GM06990 (cell line): ENCODE data around the gene CACNA1D.

Experiments used
- DNase-seq: peaks from one replicate; pipeline ENCODE4 v3.0.0-alpha.2; 2011; ENCODE audit not compliant: insufficient read length; ENCODE audit errors: extremely low read depth
- H3K27me3 ChIP-seq: replicated peaks from 2 replicates; pipeline ENCODE4 v1.6.0; 2011; ENCODE audit warnings: low read length; ENCODE audit not compliant: control insufficient read depth, insufficient read depth
- H3K36me3 ChIP-seq: 2 replicates; pipeline ENCODE4 v1.5.1; 2011; ENCODE audit warnings: low read length; ENCODE audit not compliant: control insufficient read depth, insufficient read depth
- H3K4me3 ChIP-seq: replicated peaks from 2 replicates; pipeline ENCODE4 v1.5.1; 2011; ENCODE audit warnings: low read depth, mild to moderate bottlenecking, control low read depth, low read length
- TF ChIP-seq, protein P1 (sequence below): IDR thresholded peaks from 2 replicates; pipeline ENCODE4 v1.5.1; 2011; ENCODE audit warnings: low read length, control low read depth, mild to moderate bottlenecking, inconsistent platforms; ENCODE audit not compliant: insufficient read depth, poor library complexity, severe bottlenecking

CACNA1D gene

DNA sequence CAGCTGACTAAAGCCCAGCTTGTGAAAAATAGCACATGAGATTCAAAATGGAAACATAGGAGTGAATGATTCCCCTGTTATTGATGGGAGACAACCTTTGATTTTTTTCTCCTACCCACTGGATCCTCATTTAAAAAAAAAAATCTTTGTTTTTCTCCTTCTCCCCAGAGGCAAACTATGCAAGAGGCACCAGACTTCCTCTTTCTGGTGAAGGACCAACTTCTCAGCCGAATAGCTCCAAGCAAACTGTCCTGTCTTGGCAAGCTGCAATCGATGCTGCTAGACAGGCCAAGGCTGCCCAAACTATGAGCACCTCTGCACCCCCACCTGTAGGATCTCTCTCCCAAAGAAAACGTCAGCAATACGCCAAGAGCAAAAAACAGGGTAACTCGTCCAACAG is 2.6 kb downstream of the CACNA1D start:
- Histone ChIP-seq H3K27me3 (peaks cover 5% of the 10 kb centered on the region), H3K36me3 (no peaks in the 10 kb centered on the region), H3K4me3 (no peak overlapping the region)
- TF ChIP-seq, protein P1, sequence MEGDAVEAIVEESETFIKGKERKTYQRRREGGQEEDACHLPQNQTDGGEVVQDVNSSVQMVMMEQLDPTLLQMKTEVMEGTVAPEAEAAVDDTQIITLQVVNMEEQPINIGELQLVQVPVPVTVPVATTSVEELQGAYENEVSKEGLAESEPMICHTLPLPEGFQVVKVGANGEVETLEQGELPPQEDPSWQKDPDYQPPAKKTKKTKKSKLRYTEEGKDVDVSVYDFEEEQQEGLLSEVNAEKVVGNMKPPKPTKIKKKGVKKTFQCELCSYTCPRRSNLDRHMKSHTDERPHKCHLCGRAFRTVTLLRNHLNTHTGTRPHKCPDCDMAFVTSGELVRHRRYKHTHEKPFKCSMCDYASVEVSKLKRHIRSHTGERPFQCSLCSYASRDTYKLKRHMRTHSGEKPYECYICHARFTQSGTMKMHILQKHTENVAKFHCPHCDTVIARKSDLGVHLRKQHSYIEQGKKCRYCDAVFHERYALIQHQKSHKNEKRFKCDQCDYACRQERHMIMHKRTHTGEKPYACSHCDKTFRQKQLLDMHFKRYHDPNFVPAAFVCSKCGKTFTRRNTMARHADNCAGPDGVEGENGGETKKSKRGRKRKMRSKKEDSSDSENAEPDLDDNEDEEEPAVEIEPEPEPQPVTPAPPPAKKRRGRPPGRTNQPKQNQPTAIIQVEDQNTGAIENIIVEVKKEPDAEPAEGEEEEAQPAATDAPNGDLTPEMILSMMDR = no peak
- DNase-seq = no peak

DNA sequence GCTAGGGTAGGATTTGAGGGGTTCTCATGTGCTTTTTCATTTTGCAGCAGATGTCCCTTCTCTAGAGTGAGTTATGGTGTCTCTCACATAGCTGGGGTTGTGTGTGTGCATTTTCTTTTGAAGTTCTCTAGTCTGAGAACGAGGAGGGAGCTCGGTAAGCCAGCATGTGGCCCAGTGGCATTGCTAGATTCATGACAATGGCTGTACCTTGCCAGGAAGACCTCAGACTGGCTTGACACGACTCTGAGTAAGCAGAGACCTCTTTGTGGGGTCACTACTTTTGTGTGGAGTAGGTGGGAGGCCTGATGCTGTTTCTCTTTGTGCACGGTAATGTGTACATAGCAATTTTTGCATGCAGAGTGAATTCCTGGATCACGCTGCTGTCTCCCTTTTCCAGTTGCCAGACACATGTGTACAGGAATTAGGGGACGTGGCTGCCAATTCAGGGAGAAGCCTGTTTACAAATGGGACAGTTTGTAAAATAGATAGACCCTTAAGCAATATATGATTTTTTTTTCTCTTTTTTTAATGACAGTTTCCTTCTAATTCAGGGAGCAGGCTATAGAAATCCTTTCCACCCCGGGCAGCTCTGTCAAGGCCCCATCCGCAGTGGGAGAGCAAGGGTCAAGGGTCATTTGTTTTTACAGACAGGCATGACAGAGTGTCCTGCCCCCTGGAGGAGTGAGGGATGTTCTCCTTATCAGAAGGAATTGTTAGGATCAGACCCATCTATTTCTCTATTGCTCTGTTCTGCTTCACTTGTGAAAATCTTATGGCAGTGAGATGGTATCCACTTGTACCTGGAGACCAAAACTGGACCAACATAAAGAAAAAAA is 4.6 kb downstream of the CACNA1D start:
- H3K4me3 ChIP-seq = no peak overlapping the region
- H3K27me3 ChIP-seq = peaks cover 5% of the 10 kb centered on the region

DNA sequence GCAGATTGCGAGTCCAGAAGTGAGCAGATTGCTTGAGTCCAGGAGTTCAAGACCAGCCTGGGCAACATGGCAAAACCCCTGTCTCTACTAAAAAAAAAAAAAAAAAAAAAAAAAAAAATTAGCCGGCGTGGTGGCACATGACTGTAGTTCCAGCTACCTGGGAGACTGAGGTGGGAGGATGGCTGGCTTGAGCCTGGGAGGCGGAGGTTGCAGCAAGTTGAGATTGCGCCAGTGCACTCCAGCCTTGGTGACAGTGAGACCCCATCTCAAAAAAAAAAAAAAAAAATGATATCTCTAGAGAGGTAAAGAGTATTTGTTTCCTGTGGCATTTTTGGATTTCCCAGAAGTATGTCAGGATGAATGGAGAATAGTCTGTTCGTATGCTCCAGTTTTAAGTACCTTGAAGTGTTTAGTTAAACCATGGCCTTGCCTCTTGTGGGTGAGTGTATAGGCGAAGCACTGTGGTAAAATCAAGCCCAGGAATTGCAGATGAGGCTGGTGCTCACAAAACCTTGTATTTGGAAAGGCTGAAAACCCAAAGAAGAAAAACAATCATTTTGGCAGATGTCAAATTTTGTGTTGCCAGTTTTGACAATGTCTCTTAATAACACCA is 5.9 kb downstream of the CACNA1D start:
- TF ChIP-seq, protein P1 = no peak
- H3K27me3 ChIP-seq = peaks cover 5% of the 10 kb centered on the region
- H3K36me3 ChIP-seq = no peaks in the 10 kb centered on the region
- DNase-seq = no peak
- no peak overlapping the region for H3K4me3 ChIP-seq

More for the DNA sequence above, 4.6 kb downstream of the CACNA1D start:
- TF ChIP-seq, protein P1 = no peak
- H3K36me3 ChIP-seq = no peaks in the 10 kb centered on the region
- no peak for DNase-seq

DNA sequence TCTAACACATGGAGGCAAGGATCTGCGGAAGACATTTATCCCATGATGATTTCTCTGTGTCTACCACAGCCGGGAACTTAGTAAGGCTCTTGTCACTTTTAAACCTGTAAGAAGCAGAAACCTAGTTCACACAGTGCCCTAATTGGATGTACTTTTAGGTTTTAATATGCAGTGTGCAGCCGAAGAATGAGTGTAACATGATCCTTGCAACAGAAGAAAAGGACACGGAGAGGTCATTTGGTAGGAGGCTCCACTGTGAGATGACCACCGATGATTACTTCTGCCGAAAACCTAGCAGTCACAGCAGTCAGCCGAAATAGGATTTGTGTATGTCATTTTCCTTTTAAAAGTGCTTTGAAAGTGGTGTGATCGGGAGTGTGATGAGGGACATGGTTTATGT is 6.8 kb downstream of the CACNA1D start:
- no peak for DNase-seq
- Histone ChIP-seq H3K27me3 (peaks cover 3% of the 10 kb centered on the region; the same call in 1 of the 2 replicates), H3K36me3 (no peaks in the 10 kb centered on the region), H3K4me3 (no peak overlapping the region)
- TF ChIP-seq, protein P1 = no peak

DNA sequence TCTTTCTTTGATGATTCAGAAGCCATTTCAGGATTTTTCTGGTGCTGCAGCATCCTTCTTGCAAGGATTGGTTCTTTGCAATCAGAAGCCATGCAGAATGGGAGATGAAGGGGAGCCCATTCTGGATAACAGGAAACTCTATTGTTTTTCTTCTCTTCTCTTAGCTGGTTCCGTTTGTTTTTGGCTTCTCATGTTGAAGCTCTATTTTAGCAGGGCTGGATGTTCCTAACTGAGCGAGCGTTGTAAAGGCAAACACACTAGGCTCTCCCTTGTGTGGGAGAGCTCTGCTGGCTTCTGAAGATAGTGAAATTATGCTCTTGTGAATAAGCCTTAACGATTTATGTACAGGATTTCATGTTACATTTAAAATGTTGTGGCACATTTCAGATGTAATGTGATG is 8.3 kb downstream of the CACNA1D start:
- Histone ChIP-seq H3K36me3 (no peaks in the 10 kb centered on the region), H3K27me3 (0 out of 2 replicates have a peak, but pooled peaks cover 2% of the 10 kb centered on the region), H3K4me3 (no peak overlapping the region)
- no peak for DNase-seq
- TF ChIP-seq, protein P1 = no peak
